ENCODE measurements around the gene HES5. TPM values are rescaled to one million over a fixed set of nuclear protein-coding genes. Genes with fewer than 3 reads are reported as not detected.

Gene HES5
- total RNA-seq, 6 donors from 2014 or later: 0.31 to 1.6 (median 0.92) TPM; not detected in 2

GRCh38 chr1:2495026-2495425 is 35.0 kb downstream of the HES5 start:
- Histone ChIP-seq H3K4me1 (peaks cover 0 to 5% (median 4%) of the 10 kb centered on the region in 4 donors), H3K27me3 (no peaks in the 10 kb centered on the region), H3K27ac (no peak overlapping the region), H3K9me3 (no peaks in the 10 kb centered on the region), H3K36me3 (no peaks in the 10 kb centered on the region), H3K4me3 (no peak overlapping the region)
- TF ChIP-seq EP300 (IDR thresholded peaks at IDR 0.05) (no peak), POLR2AphosphoS5 (IDR thresholded peaks at IDR 0.05) (no peak), CTCF (IDR thresholded peaks at IDR 0.05) (no peak), POLR2A (IDR thresholded peaks at IDR 0.05) (no peak)
- DNase-seq: no peak
- whole genome bisulfite sequencing, 2 donors: 78 to 93% methylated on average over 6 to 10 of the region's 12 CpGs
- ATAC-seq (ENCODE audit: low FRiP score in 2 of 2): no peak

GRCh38 chr1:2494323-2494693 is 35.8 kb downstream of the HES5 start:
- WGBS, 2 donors: 52 to 69% methylated on average over 17 to 19 of the region's 19 CpGs
- no peaks in the 10 kb centered on the region for H3K4me1 ChIP-seq
- H3K27me3 ChIP-seq: no peaks in the 10 kb centered on the region
- no peaks in the 10 kb centered on the region for H3K36me3 ChIP-seq
- no peak for TF ChIP-seq CTCF (IDR thresholded peaks at IDR 0.05)
- TF ChIP-seq EP300 (IDR thresholded peaks at IDR 0.05): no peak
- TF ChIP-seq POLR2AphosphoS5 (IDR thresholded peaks at IDR 0.05): no peak
- no peak for TF ChIP-seq POLR2A (IDR thresholded peaks at IDR 0.05)
- no peak overlapping the region for H3K27ac ChIP-seq
- no peak overlapping the region for H3K4me3 ChIP-seq
- DNase-seq (peak in 1 of 2 donors; percentile 45), ATAC-seq (ENCODE audit: low FRiP score in 2 of 2) (no peak)
- H3K9me3 ChIP-seq: peaks cover 0 to 1% (median 0%) of the 10 kb centered on the region in 4 donors

DNA sequence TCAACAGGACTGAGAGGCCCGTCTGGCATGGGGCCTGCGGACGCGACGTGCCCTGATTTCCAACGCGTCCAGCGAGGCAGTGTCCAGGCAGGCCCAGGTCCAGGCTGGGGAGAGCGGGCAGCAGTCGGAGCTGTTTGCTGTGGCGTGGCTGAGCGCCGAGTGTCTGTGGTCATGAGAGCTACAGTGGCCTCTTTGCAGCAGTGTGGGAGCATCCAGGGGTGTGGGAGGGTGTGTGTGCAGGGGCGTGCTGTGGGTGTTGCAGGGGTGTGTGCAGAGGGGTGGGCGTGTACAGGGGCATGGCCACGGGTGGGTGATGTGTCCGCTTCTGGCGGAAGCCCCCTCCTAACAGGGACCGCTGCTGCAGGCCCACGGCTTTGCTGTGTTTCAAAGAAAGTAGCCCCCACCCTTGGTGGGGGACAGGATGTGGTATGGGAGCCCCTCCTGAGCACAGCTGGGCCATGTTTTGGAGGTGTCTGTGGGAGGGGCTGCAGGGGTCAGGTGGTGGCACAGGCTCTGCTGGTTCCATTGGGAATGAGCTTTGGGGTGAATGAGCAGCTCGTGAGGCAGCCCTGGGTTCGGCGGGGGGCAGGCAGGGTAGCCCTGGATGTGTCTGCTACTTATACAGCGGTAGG is 36.3 kb downstream of the HES5 start:
- WGBS, 2 donors: 61 to 62% methylated on average over 12 to 24 of the region's 24 CpGs
- Histone ChIP-seq H3K4me1 (no peaks in the 10 kb centered on the region), H3K4me3 (no peak overlapping the region), H3K27me3 (no peaks in the 10 kb centered on the region), H3K27ac (no peak overlapping the region), H3K36me3 (no peaks in the 10 kb centered on the region), H3K9me3 (peaks cover 0 to 6% (median 0%) of the 10 kb centered on the region in 4 donors)
- ATAC-seq (ENCODE audit: low FRiP score in 2 of 2) (no peak), DNase-seq (no peak)
- TF ChIP-seq EP300 (IDR thresholded peaks at IDR 0.05) (no peak), POLR2AphosphoS5 (IDR thresholded peaks at IDR 0.05) (no peak), CTCF (IDR thresholded peaks at IDR 0.05) (no peak), POLR2A (IDR thresholded peaks at IDR 0.05) (no peak)

GRCh38 chr1:2493218-2493617 is 36.8 kb downstream of the HES5 start:
- ATAC-seq (ENCODE audit: low FRiP score in 2 of 2): no peak
- no peaks in the 10 kb centered on the region for H3K27me3 ChIP-seq
- WGBS, 2 donors: 55 to 74% methylated on average over 4 to 17 of the region's 19 CpGs

More at GRCh38 chr1:2493218-2493617, 36.8 kb downstream of the HES5 start:
- no peak overlapping the region for H3K27ac ChIP-seq
- H3K4me3 ChIP-seq: no peak overlapping the region
- no peaks in the 10 kb centered on the region for H3K36me3 ChIP-seq
- TF ChIP-seq POLR2AphosphoS5 (IDR thresholded peaks at IDR 0.05) (no peak), POLR2A (IDR thresholded peaks at IDR 0.05) (no peak), CTCF (IDR thresholded peaks at IDR 0.05) (no peak), EP300 (IDR thresholded peaks at IDR 0.05) (no peak)
- H3K9me3 ChIP-seq: peaks cover 0 to 12% (median 3%) of the 10 kb centered on the region in 4 donors
- DNase-seq: no peak
- no peaks in the 10 kb centered on the region for H3K4me1 ChIP-seq

All from upper lobe of left lung (tissue), 6 donors.